OCI-LY3 (cell line): ENCODE data around the gene SLC25A41.

Experiments used
- EZH2phosphoT487 ChIP-seq: fragments of 200-600 bp; shearing (Covaris generic); IDR thresholded peaks from 2 replicates; pipeline ENCODE4 v1.6.1; 2018; ENCODE audit warnings: antibody characterized with exemption, mixed run types, low read depth
- TF ChIP-seq, protein P1 (sequence below): fragments of 200-600, 300-600 bp; sonication (generic); IDR thresholded peaks from 2 replicates; pipeline ENCODE4 v1.5.1; 2014; ENCODE audit warnings: antibody characterized with exemption, low read length, low read depth

- TF ChIP-seq, protein P1, sequence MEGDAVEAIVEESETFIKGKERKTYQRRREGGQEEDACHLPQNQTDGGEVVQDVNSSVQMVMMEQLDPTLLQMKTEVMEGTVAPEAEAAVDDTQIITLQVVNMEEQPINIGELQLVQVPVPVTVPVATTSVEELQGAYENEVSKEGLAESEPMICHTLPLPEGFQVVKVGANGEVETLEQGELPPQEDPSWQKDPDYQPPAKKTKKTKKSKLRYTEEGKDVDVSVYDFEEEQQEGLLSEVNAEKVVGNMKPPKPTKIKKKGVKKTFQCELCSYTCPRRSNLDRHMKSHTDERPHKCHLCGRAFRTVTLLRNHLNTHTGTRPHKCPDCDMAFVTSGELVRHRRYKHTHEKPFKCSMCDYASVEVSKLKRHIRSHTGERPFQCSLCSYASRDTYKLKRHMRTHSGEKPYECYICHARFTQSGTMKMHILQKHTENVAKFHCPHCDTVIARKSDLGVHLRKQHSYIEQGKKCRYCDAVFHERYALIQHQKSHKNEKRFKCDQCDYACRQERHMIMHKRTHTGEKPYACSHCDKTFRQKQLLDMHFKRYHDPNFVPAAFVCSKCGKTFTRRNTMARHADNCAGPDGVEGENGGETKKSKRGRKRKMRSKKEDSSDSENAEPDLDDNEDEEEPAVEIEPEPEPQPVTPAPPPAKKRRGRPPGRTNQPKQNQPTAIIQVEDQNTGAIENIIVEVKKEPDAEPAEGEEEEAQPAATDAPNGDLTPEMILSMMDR = peak; percentile 37
- no peak for TF ChIP-seq EZH2phosphoT487
These were observed 26.7 kb upstream of the SLC25A41 start for GRCh38 chr19:6460099-6460884.
